Erythroblast (primary cell): ENCODE measurements around the gene PVALB.

Source experiments
- GATA1 ChIP-seq: IDR thresholded peaks from 2 replicates; pipeline ENCODE4 v1.6.1; 2011; ENCODE audit warnings: low read depth, mild to moderate bottlenecking, control low read depth, low read length, moderate library complexity
- POLR2A ChIP-seq: IDR thresholded peaks from 2 replicates; pipeline ENCODE4 v1.6.1; 2011; ENCODE audit warnings: mild to moderate bottlenecking, low read length

DNA sequence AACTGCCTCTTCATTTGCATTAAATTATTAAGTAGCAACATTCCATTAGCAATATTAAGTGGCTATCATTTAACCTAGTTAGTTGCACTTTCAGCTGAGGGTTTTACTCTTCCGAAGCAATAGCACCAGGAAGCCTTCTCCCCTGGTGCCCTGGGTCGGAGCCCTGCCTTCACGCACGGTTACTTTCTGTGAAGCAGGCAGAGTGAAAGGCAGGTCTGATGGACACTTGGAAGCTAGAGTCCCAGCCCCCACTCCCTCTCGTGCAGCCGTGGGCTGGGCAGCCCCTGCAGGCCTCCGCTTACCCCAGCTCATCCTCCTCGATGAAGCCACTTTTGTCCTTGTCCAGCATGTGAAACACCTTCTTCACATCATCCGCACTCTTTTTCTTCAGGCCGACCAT is 2.0 kb downstream of the PVALB start:
- TF ChIP-seq POLR2A (no peak), GATA1 (no peak)
